ENCODE data around the gene FEM1C. TPM values are rescaled to one million over a fixed set of nuclear protein-coding genes. Genes with fewer than 3 reads are reported as not detected.

The FEM1C gene
- total and polyA plus RNA-seq, 2 experiments from 2014 or later = 12.0 to 16.5 TPM

GRCh38 chr5:115558388-115558956 lies 13.9 kb upstream of the FEM1C start:
- Histone ChIP-seq H3K79me2 (ENCODE audit: insufficient read depth) (no peaks in the 10 kb centered on the region), H3K4me1 (ENCODE audit: insufficient read depth) (peaks cover 17% of the 10 kb centered on the region), H3K4me3 (no peak overlapping the region), H3F3A (ENCODE audit: insufficient read depth) (no peaks in the 10 kb centered on the region; the same call in 1 of the 2 replicates), H3K36me3 (ENCODE audit: low read depth) (no peaks in the 10 kb centered on the region), H3K9me2 (ENCODE audit: insufficient read depth) (no peaks in the 10 kb centered on the region), H3K27ac (no peak overlapping the region), H2AFZ (no peak overlapping the region), H3K9me3 (ENCODE audit: low read depth) (no peaks in the 10 kb centered on the region), H3K9ac (no peak overlapping the region), H4K20me1 (ENCODE audit: insufficient read depth) (no peaks in the 10 kb centered on the region), H3K27me3 (replicated peaks; ENCODE audit: insufficient read depth) (no peaks in the 10 kb centered on the region), H3K4me2 (ENCODE audit: unreplicated experiment) (no peak overlapping the region)
- in situ Hi-C loops (cut with MboI) = no loop called here
- peak; percentile 24 for DNase-seq
- WGBS, 2 experiments (ENCODE audit: low coverage in 1 of 2, low lambda C conversion rate in 2 of 2, missing lambda C conversion rate in 2 of 2) = 65 to 71% methylated on average over 4 of the region's 4 CpGs
- TF ChIP-seq EZH2phosphoT487 (IDR thresholded peaks at IDR 0.05; ENCODE audit: insufficient read depth, low read depth) (no peak), EZH2 (IDR thresholded peaks at IDR 0.05; ENCODE audit: insufficient read depth, poor library complexity, severe bottlenecking) (no peak)

GRCh38 chr5:115557667-115558387 lies 13.3 kb upstream of the FEM1C start:
- TF ChIP-seq EZH2phosphoT487 (IDR thresholded peaks at IDR 0.05; ENCODE audit: insufficient read depth, low read depth) = no peak
- no peak for TF ChIP-seq EZH2 (IDR thresholded peaks at IDR 0.05; ENCODE audit: insufficient read depth, poor library complexity, severe bottlenecking)
- peak; percentile 13 for DNase-seq
- peak overlapping the region; percentile 25; the same call in 1 of the 2 replicates for H2AFZ ChIP-seq
- in situ Hi-C loops (cut with MboI) = no loop called here
- H3K79me2 ChIP-seq (ENCODE audit: insufficient read depth) = no peaks in the 10 kb centered on the region
- WGBS, 2 experiments (ENCODE audit: low coverage in 1 of 2, low lambda C conversion rate in 2 of 2, missing lambda C conversion rate in 2 of 2) = 68 to 74% methylated on average over 3 of the region's 3 CpGs
- H3K36me3 ChIP-seq (ENCODE audit: low read depth) = no peaks in the 10 kb centered on the region
- H3F3A ChIP-seq (ENCODE audit: insufficient read depth) = no peaks in the 10 kb centered on the region; the same call in 1 of the 2 replicates
- no peaks in the 10 kb centered on the region for H3K9me3 ChIP-seq (ENCODE audit: low read depth)
- no peaks in the 10 kb centered on the region for H3K9me2 ChIP-seq (ENCODE audit: insufficient read depth)
- H3K4me3 ChIP-seq = no peak overlapping the region
- peaks cover 17% of the 10 kb centered on the region for H3K4me1 ChIP-seq (ENCODE audit: insufficient read depth)
- no peaks in the 10 kb centered on the region for H4K20me1 ChIP-seq (ENCODE audit: insufficient read depth)
- H3K27ac ChIP-seq = no peak overlapping the region
- H3K4me2 ChIP-seq (ENCODE audit: unreplicated experiment) = no peak overlapping the region
- H3K9ac ChIP-seq = no peak overlapping the region
- H3K27me3 ChIP-seq (replicated peaks; ENCODE audit: insufficient read depth) = no peaks in the 10 kb centered on the region

DNA sequence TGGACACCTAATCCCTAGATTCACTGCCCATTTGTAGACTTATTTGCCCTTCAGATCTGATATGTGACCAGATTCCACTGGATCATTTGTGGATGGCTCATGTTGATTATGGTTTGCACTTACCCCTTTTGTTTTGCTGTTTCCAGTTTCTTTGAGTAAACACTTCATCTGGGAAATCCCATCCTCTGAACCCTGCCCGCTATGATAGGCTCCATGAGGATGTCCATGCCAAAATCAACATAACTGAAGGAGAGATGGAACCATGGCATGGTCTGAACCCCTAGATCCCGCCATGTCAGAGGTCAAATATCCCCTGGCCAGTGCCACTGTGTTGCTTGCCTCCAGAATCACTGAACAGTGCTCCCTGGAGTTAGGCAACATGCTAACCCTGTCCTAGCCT lies 11.7 kb upstream of the FEM1C start:
- in situ Hi-C loops (cut with MboI) = no loop called here
- no peaks in the 10 kb centered on the region for H3K36me3 ChIP-seq (ENCODE audit: low read depth)
- no peak for DNase-seq
- H3K4me3 ChIP-seq = no peak overlapping the region
- no peak for TF ChIP-seq EZH2 (IDR thresholded peaks at IDR 0.05; ENCODE audit: insufficient read depth, poor library complexity, severe bottlenecking)
- TF ChIP-seq EZH2phosphoT487 (IDR thresholded peaks at IDR 0.05; ENCODE audit: insufficient read depth, low read depth) = no peak
- H3K4me2 ChIP-seq (ENCODE audit: unreplicated experiment) = no peak overlapping the region
- no peaks in the 10 kb centered on the region for H3K27me3 ChIP-seq (replicated peaks; ENCODE audit: insufficient read depth)
- no peaks in the 10 kb centered on the region for H3K9me3 ChIP-seq (ENCODE audit: low read depth)
- no peak overlapping the region for H3K9ac ChIP-seq
- H3K79me2 ChIP-seq (ENCODE audit: insufficient read depth) = no peaks in the 10 kb centered on the region
- peaks cover 20% of the 10 kb centered on the region for H3K4me1 ChIP-seq (ENCODE audit: insufficient read depth)
- WGBS, 2 experiments (ENCODE audit: low coverage in 1 of 2, low lambda C conversion rate in 2 of 2, missing lambda C conversion rate in 2 of 2) = 94% methylated on average over 2 of the region's 2 CpGs
- no peaks in the 10 kb centered on the region; the same call in 1 of the 2 replicates for H3F3A ChIP-seq (ENCODE audit: insufficient read depth)
- H3K27ac ChIP-seq = no peak overlapping the region
- no peaks in the 10 kb centered on the region for H4K20me1 ChIP-seq (ENCODE audit: insufficient read depth)
- no peak overlapping the region for H2AFZ ChIP-seq
- H3K9me2 ChIP-seq (ENCODE audit: insufficient read depth) = no peaks in the 10 kb centered on the region

- WGBS, 2 experiments (ENCODE audit: low coverage in 1 of 2, low lambda C conversion rate in 2 of 2, missing lambda C conversion rate in 2 of 2) = 90 to 93% methylated on average over 4 of the region's 4 CpGs
- Histone ChIP-seq H3K9me2 (ENCODE audit: insufficient read depth) (no peaks in the 10 kb centered on the region), H3K27ac (no peak overlapping the region), H3K27me3 (replicated peaks; ENCODE audit: insufficient read depth) (no peaks in the 10 kb centered on the region), H3K4me2 (ENCODE audit: unreplicated experiment) (no peak overlapping the region), H3K36me3 (ENCODE audit: low read depth) (no peaks in the 10 kb centered on the region), H3K79me2 (ENCODE audit: insufficient read depth) (no peaks in the 10 kb centered on the region), H2AFZ (no peak overlapping the region), H4K20me1 (ENCODE audit: insufficient read depth) (no peaks in the 10 kb centered on the region), H3K9ac (no peak overlapping the region), H3K4me1 (ENCODE audit: insufficient read depth) (peaks cover 22% of the 10 kb centered on the region), H3F3A (ENCODE audit: insufficient read depth) (no peaks in the 10 kb centered on the region; the same call in 1 of the 2 replicates), H3K9me3 (ENCODE audit: low read depth) (no peaks in the 10 kb centered on the region), H3K4me3 (no peak overlapping the region)
- in situ Hi-C loops (cut with MboI) = no loop called here
- no peak for DNase-seq
- TF ChIP-seq EZH2phosphoT487 (IDR thresholded peaks at IDR 0.05; ENCODE audit: insufficient read depth, low read depth) = no peak
Observed at GRCh38 chr5:115555084-115555633, 10.6 kb upstream of the FEM1C start.

Measured in GM23248 (cell line).